Measurements from ENCODE around the gene CDC7.

CDC7 gene

DNA sequence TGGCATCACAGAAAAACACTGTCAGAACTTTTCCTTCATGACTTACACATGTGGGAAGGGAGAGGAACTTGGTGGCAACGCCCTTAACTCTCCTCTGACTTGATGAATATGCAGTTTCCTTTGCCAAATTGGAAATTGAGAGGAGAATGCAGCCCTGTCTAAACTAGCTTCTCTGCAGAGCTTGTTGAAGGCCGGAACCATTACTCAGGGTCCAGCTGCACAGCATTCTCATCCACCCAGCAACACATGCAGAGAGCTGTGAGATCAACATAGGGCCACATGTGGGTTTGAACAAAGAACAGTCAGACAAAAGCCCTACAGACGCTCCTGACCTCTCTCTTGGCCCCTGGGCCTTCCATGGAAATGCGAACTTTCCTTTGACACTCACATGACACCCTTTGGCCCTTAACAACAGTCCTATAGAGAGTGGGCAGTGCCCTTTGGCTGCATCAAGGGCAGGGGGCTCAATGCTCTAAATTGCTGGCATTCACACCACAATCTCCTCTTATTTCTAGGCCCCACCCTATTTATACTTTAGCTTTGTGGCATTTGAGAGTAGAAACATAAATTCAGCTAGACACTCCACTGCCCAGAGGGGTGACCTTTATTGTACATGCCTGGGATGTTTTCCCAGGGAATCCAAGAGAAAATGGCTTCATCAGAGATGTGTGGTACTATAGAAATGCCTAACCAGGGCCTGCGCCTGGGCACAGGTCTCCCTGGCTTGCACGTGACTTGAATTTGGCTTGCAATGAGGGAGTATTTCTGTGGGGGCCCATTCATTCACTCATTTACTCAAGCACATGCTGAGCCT is 64.4 kb downstream of the CDC7 start:
- CTCF ChIA-PET, result interaction anchor here (0.6 kb wide), 1 partner anchor 127 kb away, joined by 3 read pairs; no protein-coding TSS in a partner anchor
- Histone ChIP-seq H3K27ac (ENCODE audit: extremely low read depth, low read depth, low read length) (no peak overlapping the region), H3K4me1 (ENCODE audit: control insufficient read depth, insufficient read depth, low read length) (no peaks in the 10 kb centered on the region), H3K9me3 (ENCODE audit: control insufficient read depth, insufficient read depth, low read depth, low read length) (no peaks in the 10 kb centered on the region), H3K36me3 (ENCODE audit: control insufficient read depth in 2 of 2, insufficient read depth in 1 of 2, low read length in 2 of 2) (no peaks in the 10 kb centered on the region), H3K4me3 (ENCODE audit: low read depth, low read length) (no peak overlapping the region)
- TF ChIP-seq ZNF544 (tag by site-specific recombination; IDR thresholded peaks at IDR 0.05) (no peak), EGR2 (tag by site-specific recombination; IDR thresholded peaks at IDR 0.05; ENCODE audit: low read depth) (no peak), ZNF560 (tag by site-specific recombination; IDR thresholded peaks at IDR 0.05; ENCODE audit: borderline replicate concordance) (no peak), ZNF530 (tag by site-specific recombination; IDR thresholded peaks at IDR 0.05; ENCODE audit: low read depth) (no peak), ZNF391 (tag by site-specific recombination; IDR thresholded peaks at IDR 0.05; ENCODE audit: borderline replicate concordance, low read depth) (no peak), SCRT1 (tag by site-specific recombination; IDR thresholded peaks at IDR 0.05; ENCODE audit: borderline replicate concordance) (no peak)
- TF ChIP-seq, protein P1, sequence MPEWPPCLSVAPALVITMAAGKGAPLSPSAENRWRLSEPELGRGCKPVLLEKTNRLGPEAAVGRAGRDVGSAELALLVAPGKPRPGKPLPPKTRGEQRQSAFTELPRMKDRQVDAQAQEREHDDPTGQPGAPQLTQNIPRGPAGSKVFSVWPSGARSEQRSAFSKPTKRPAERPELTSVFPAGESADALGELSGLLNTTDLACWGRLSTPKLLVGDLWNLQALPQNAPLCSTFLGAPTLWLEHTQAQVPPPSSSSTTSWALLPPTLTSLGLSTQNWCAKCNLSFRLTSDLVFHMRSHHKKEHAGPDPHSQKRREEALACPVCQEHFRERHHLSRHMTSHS (tag by site-specific recombination; IDR thresholded peaks at IDR 0.05), result no peak
- TF ChIP-seq, protein P2, sequence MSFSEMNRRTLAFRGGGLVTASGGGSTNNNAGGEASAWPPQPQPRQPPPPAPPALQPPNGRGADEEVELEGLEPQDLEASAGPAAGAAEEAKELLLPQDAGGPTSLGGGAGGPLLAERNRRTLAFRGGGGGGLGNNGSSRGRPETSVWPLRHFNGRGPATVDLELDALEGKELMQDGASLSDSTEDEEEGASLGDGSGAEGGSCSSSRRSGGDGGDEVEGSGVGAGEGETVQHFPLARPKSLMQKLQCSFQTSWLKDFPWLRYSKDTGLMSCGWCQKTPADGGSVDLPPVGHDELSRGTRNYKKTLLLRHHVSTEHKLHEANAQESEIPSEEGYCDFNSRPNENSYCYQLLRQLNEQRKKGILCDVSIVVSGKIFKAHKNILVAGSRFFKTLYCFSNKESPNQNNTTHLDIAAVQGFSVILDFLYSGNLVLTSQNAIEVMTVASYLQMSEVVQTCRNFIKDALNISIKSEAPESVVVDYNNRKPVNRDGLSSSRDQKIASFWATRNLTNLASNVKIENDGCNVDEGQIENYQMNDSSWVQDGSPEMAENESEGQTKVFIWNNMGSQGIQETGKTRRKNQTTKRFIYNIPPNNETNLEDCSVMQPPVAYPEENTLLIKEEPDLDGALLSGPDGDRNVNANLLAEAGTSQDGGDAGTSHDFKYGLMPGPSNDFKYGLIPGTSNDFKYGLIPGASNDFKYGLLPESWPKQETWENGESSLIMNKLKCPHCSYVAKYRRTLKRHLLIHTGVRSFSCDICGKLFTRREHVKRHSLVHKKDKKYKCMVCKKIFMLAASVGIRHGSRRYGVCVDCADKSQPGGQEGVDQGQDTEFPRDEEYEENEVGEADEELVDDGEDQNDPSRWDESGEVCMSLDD (tag by site-specific recombination; IDR thresholded peaks at IDR 0.05), result no peak
- TF ChIP-seq, protein P3, sequence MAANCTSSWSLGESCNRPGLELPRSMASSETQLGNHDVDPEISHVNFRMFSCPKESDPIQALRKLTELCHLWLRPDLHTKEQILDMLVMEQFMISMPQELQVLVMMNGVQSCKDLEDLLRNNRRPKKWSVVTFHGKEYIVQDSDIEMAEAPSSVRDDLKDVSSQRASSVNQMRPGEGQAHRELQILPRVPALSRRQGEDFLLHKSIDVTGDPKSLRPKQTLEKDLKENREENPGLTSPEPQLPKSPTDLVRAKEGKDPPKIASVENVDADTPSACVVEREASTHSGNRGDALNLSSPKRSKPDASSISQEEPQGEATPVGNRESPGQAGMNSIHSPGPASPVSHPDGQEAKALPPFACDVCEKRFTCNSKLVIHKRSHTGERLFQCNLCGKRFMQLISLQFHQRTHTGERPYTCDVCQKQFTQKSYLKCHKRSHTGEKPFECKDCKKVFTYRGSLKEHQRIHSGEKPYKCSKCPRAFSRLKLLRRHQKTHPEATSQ (tag by site-specific recombination; IDR thresholded peaks at IDR 0.05), result no peak
- POLR2A ChIA-PET, result no interaction called here

DNA sequence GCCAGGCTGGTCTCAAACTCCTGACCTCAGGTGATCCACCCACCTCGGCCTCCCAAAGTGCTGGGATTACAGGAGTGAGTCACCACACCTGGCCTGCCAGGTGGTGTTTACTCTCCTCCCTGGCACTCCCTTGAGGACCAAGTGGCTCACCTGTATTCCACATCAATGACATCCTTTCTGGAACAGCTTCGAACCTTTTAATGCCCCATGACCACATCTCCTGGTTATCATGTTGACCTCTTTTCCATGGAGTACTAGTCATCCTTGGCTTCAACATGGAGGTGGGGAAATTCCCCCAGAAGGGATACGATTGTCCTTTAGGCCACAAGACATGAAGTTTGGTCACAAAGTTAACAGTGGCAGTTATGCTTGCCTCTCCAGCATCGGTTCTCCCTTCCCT is 66.9 kb downstream of the CDC7 start:
- H3K27ac ChIP-seq (ENCODE audit: extremely low read depth, low read depth, low read length), result no peak overlapping the region
- no peaks in the 10 kb centered on the region for H3K4me1 ChIP-seq (ENCODE audit: control insufficient read depth, insufficient read depth, low read length)
- H3K4me3 ChIP-seq (ENCODE audit: low read depth, low read length), result no peak overlapping the region
- TF ChIP-seq ZBTB1 (tag by site-specific recombination; IDR thresholded peaks at IDR 0.05), result no peak
- TF ChIP-seq ZNF48 (tag by site-specific recombination; IDR thresholded peaks at IDR 0.05), result no peak
- TF ChIP-seq ZNF670 (tag by site-specific recombination; IDR thresholded peaks at IDR 0.05; ENCODE audit: low read depth), result no peak
- no peak for TF ChIP-seq PRDM1 (tag by site-specific recombination; IDR thresholded peaks at IDR 0.05)
- TF ChIP-seq KLF16 (tag by site-specific recombination; IDR thresholded peaks at IDR 0.05), result no peak
- no peak for TF ChIP-seq ZNF624 (tag by site-specific recombination; IDR thresholded peaks at IDR 0.05)
- H3K9me3 ChIP-seq (ENCODE audit: control insufficient read depth, insufficient read depth, low read depth, low read length), result no peaks in the 10 kb centered on the region
- no peaks in the 10 kb centered on the region for H3K36me3 ChIP-seq (ENCODE audit: control insufficient read depth in 2 of 2, insufficient read depth in 1 of 2, low read length in 2 of 2)
- ChIA-PET POLR2A (no interaction called here), CTCF (no interaction called here)

DNA sequence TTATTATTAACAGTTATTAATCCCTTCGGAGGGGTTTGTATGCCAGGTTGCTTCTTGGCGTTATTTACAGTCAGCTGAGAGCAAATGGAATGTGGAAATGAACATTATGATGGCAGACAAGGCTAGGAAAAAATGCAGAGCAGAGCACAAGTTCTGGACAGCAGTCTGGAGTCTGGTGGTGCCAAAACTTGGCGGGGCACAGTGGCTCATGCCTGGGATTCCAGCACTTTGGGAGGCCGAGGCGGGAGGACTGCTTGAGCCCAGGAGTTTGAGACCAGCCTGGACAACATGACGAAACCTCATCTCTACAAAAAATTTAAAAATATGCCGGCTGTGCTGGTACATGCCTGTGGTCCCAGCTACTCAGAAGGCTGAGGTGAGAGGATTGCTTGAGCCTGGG is 67.6 kb downstream of the CDC7 start:
- Histone ChIP-seq H3K9me3 (ENCODE audit: control insufficient read depth, insufficient read depth, low read depth, low read length) (no peaks in the 10 kb centered on the region), H3K36me3 (ENCODE audit: control insufficient read depth in 2 of 2, insufficient read depth in 1 of 2, low read length in 2 of 2) (no peaks in the 10 kb centered on the region), H3K4me3 (ENCODE audit: low read depth, low read length) (no peak overlapping the region), H3K27ac (ENCODE audit: extremely low read depth, low read depth, low read length) (no peak overlapping the region), H3K4me1 (ENCODE audit: control insufficient read depth, insufficient read depth, low read length) (no peaks in the 10 kb centered on the region)
- ChIA-PET POLR2A (no interaction called here), CTCF (no interaction called here)
- no peak for TF ChIP-seq ZNF2 (tag by site-specific recombination; IDR thresholded peaks at IDR 0.05)
- no peak for TF ChIP-seq GLI4 (tag by site-specific recombination; IDR thresholded peaks at IDR 0.05)
- TF ChIP-seq, protein P4, sequence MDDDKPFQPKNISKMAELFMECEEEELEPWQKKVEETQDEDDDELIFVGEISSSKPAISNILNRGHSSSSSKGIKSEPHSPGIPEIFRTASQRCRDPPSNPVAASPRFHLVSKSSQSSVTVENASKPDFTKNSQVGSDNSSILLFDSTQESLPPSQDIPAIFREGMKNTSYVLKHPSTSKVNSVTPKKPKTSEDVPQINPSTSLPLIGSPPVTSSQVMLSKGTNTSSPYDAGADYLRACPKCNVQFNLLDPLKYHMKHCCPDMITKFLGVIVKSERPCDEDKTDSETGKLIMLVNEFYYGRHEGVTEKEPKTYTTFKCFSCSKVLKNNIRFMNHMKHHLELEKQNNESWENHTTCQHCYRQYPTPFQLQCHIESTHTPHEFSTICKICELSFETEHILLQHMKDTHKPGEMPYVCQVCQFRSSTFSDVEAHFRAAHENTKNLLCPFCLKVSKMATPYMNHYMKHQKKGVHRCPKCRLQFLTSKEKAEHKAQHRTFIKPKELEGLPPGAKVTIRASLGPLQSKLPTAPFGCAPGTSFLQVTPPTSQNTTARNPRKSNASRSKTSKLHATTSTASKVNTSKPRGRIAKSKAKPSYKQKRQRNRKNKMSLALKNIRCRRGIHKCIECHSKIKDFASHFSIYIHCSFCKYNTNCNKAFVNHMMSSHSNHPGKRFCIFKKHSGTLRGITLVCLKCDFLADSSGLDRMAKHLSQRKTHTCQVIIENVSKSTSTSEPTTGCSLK (tag by site-specific recombination; IDR thresholded peaks at IDR 0.05), result no peak
- TF ChIP-seq, protein P5, sequence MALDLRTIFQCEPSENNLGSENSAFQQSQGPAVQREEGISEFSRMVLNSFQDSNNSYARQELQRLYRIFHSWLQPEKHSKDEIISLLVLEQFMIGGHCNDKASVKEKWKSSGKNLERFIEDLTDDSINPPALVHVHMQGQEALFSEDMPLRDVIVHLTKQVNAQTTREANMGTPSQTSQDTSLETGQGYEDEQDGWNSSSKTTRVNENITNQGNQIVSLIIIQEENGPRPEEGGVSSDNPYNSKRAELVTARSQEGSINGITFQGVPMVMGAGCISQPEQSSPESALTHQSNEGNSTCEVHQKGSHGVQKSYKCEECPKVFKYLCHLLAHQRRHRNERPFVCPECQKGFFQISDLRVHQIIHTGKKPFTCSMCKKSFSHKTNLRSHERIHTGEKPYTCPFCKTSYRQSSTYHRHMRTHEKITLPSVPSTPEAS (tag by site-specific recombination; IDR thresholded peaks at IDR 0.05), result no peak
- no peak for TF ChIP-seq ZNF302 (tag by site-specific recombination; IDR thresholded peaks at IDR 0.05; ENCODE audit: low read depth)
- no peak for TF ChIP-seq ZNF169 (tag by site-specific recombination; IDR thresholded peaks at IDR 0.05)
- TF ChIP-seq SALL2 (tag by site-specific recombination; IDR thresholded peaks at IDR 0.05; ENCODE audit: borderline replicate concordance), result no peak
- TF ChIP-seq ZNF423 (tag by site-specific recombination; IDR thresholded peaks at IDR 0.05), result no peak
- no peak for TF ChIP-seq ZNF416 (tag by site-specific recombination; IDR thresholded peaks at IDR 0.05)

Measured in HEK293 (cell line).